Measurements from ENCODE around the gene MEIOSIN.
"Not testable (repeated sequence)": the region's sequence is repeated elsewhere in the genome, so short reads cannot be mapped to it uniquely, and the experiment has no call there.

MEIOSIN gene

GRCh38 chr19:45733160-45733810, at the start of gene MEIOSIN:
Gene MEIOSIN (plus strand): TSS chr19:45733439. CDS start chr19:45735377, 1,938 bp downstream.
- DNase-seq (ENCODE audit: low spot score): no peak

GRCh38 chr19:45685045-45685444, 48.2 kb upstream of the MEIOSIN start:
- DNase-seq (ENCODE audit: low spot score): not testable (repeated sequence)

DNA sequence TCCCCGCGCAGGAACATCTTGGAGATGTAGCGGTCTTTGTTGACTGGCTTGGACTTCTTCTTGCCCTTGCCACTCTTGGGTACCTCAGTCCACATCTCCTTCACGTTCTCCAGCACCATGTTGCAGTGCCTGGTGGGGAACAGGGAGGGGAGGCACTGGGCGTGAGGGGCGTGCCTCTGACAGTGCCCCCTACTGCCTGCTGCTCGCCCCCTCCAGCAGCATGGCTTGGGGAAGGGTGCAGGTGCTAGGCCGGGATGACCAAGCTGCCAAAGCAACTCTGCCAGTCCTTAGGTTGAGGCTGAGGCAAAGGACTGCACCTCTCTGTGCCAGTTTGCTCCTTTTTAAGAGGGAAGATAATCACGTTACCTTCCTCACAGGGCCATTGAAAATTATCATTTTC, 45.6 kb upstream of the MEIOSIN start:
- DNase-seq (ENCODE audit: low spot score): no peak

DNA sequence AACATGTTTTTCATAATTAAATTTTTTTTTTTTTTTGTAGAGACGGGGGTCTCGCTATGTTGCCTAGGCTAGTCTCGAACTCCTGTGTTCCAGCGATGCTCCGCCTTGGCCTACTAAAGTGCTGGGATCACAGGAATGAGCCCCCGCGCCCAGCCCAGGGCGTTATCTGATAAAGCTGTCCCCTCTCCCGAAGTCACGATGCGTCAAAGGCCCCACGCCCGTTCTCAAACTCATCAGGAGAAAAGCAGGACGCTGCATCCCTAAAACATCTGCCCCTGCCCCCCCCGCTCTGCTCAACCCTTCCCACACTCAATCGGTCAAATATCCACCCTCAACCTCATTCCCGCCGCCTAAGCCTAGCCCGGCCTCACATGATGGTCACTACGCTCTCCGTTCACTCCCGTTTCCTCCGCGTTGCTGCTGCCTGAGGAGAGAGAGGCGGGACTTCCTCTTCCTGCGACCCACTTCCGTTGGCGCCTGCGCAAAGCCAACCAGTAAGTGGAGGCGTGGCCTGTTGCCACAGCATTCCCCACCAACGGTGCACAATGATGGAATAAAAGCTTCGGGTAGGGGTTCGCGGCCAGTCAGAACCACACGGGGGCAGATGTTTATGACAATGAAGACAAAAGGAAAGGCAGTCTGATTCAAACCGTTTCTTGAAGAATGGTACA, 41.6 kb upstream of the MEIOSIN start, which contains the start of gene SNRPD2:
Gene SNRPD2 (minus strand): TSS at position 438 of the 671 bp plus-strand sequence. CDS start 65 bp downstream, at position 373.
- DNase-seq (ENCODE audit: low spot score): peak; percentile 95

DNA sequence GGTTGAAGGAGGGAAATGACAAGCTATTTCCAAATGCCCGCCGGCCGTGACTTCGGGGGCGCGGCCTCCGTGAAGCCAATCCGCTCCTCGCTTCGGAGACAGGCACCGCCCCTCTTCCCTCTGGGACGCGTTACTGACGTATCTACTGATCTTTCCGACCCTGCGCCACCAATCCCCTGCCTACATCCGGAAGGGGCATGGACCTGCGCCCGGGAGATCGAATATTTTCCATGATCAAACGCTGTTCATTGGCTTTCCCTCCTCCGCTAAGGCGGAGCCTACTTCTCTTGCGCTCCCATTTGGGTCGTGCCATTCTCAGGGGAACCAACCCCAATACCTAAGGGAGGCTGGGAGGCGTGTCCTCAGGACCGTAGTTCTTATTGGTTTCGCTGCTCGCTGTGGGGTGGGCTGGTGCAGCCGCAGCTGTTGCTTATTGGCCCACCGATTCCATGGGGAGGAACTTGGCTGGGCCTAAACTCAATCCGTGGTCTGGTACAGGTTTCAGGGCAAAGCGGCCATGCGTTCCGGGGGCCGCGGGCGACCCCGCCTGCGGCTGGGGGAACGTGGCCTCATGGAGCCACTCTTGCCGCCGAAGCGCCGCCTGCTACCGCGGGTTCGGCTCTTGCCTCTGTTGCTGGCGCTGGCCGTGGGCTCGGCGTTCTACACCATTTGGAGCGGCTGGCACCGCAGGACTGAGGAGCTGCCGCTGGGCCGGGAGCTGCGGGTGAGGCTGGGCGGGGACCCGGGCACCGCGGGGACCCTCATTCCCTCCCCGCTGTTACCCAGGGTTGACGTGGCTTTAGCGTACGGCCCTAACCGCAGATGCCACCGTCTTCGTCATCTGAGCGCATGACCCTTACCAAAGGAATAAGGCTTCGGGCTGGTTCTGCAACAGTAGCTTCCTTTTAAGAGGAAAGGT, 40.8 kb upstream of the MEIOSIN start, which contains the start of gene QPCTL:
Gene QPCTL (plus strand): TSS at position 480 of the 919 bp plus-strand sequence. CDS start 38 bp downstream, at position 518.
- peak; percentile 99 for DNase-seq (ENCODE audit: low spot score)

GRCh38 chr19:45693106-45693788, 40.0 kb upstream of the MEIOSIN start:
- DNase-seq (ENCODE audit: low spot score): peak; percentile 77

DNA sequence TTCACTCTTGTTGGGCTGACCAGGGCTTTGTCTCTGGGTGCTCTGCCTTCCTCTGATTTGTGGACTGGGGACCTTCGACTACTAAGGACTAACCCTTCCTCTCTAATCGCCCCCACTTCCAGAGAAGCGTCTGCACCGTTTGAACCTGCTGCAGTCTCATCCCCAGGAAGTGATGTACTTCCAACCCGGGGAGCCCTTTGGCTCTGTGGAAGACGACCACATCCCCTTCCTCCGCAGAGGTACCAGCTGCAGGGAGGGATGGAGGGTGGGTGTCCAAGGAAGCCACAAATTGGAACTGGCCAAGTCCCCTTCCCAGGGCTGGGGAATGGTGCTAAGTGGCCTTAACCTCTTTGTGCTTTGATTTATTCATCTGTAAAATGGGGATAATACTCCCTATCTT, 31.6 kb upstream of the MEIOSIN start:
- DNase-seq (ENCODE audit: low spot score): no peak

DNA sequence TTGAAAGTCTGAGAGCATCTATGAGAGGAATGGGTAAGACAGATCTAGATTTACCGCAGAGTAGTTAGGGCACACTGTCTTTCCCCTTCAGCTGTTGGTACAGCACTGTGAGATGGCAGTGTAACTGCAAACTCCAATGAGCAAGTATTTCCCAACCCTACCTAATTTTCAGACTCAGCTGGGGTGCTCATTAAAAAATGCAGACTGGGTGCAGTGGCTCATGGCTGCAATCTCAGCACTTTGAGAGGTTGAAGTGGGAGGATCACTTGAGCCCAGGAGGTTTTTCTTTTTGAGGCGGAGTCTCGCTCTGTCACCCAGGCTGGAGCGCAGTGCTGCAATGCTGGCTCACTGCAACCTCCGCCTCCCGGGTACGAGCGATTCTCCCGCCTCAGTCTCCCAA, 28.1 kb upstream of the MEIOSIN start:
- DNase-seq (ENCODE audit: low spot score): no peak

DNA sequence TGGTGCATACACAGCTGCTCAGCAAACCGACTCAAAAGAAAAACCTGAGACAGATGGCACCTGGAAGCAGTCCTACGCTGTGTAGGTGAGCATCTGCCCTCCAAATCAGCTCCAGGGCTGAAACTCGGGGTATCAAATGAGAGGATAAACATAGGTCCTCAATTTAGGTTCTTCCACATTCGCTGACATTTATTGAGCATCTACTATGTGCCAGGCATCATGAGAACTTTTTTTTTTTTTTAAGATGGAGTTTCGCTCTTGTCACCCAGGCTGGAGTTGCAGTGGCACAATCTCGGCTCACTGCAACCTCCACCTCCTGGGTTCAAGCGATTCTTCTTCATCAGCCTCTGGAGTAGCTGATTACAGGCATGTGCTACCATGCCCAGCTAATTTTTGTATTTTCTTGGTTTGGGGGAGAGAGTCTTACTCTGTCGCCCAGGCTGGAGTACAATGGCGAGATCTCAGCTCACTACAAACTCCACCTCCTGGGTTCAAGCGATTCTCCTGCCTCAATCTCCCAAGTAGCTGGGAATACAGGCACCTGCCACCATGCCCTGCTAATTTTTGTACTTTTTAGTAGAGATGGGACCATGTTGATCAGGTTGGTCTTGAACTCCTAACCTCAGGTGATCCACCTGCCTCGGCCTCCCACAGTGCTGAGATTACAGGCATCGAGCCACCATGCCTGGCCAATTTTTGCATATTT, 27.4 kb upstream of the MEIOSIN start:
- no peak for DNase-seq (ENCODE audit: low spot score)

DNA sequence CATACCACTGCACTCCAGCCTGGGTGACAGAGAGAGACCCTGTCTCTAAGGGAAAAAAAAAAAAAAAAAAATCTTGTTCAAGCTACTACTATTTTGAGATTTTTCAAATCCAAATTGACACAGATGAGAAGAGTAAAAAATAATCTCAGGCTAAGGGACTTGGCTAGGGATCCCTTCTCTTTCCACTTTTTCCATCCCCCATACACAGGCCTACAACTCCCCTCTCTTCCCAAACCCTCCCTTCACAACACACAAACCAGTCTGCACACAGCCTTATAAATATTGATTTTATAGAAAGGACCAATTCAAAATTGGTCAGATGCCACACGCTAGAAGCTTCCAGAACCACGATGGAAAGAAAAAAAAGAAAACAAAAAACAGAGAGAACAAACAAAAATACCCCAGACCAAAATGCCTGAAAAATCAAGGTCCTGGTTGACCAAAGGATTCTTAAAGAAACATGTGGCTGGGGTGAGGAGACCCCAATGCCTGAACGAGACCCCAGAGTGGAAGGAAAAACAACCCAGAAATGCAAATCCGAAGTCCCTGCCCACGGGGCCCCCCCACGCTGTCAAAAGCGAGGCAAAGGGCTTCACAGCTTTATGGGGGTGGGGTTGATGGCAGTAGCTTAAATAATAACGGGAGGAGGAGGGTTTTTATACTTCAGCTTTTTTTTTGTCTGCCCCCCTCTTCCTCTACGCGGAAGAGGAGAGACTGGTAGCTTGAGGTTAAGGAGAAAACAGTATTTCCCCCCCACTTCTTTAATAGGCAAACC, 22.7 kb upstream of the MEIOSIN start:
- no peak for DNase-seq (ENCODE audit: low spot score)

DNA sequence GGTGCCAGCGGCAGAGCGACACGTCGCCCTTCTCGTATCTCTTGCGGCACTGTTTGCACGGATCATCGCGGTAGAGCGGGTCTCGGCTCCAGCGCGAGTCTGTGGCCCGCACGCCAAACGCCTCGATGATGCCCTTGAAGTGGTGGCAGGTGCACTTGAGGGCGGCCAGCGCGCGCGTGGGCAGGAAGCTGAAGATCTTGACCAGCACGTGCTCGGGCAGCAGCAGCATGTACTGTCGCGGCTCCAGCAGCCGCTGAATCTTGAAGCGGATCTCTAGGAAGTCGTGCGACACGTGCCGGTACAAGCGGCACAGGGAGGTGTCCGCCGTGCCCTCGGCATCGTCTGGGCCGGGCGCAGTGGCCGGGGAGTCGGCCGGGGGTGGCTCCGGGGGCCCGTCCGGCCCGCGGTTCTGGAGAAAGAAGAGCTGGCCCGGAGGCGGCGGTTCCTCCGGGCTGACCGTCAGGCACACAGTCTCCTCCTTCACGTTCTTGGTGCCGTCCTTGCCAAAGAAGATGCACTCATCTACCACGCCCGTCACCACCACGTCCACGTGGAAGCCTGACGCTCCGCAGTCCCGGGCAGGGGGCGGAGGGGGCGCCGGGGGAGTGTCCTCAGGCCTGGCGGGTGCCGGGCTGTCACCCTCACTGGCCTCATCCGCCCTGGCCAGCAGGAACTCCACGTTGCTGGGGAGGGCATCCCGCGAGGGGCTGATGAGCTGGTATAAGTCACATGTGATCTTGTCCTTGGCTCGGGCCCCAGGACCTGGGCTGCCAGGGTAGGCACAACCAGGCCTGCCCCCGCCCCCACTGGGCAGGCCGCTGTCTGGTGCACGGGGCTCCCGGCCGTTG, 21.2 kb upstream of the MEIOSIN start:
- DNase-seq (ENCODE audit: low spot score): no peak

GRCh38 chr19:45712699-45713067, 20.6 kb upstream of the MEIOSIN start:
- DNase-seq (ENCODE audit: low spot score): no peak

DNA sequence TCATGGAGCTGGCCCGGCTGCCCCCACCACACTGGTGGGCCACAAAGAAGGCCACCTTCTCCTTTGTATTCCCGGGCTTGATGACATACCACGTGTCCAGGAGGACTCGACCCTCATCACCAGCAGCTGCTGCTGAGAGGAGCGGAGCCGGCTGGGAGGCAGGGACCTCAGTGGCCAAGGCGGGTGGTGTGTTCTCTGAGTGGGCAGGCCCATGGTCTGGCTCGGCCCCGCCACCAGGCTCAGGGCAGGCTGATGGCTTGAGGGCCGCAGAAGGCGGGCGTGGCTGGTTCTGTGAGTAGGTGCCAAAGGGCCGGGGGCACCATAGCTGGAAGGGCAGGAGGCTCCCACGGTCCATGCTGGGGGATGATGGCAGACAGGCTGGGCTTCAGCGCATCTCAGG, 20.1 kb upstream of the MEIOSIN start:
- DNase-seq (ENCODE audit: low spot score): no peak

GRCh38 chr19:45715139-45715538, 18.1 kb upstream of the MEIOSIN start:
- DNase-seq (ENCODE audit: low spot score): no peak

GRCh38 chr19:45716359-45717130, 16.7 kb upstream of the MEIOSIN start:
- peak; percentile 15 for DNase-seq (ENCODE audit: low spot score)

DNA sequence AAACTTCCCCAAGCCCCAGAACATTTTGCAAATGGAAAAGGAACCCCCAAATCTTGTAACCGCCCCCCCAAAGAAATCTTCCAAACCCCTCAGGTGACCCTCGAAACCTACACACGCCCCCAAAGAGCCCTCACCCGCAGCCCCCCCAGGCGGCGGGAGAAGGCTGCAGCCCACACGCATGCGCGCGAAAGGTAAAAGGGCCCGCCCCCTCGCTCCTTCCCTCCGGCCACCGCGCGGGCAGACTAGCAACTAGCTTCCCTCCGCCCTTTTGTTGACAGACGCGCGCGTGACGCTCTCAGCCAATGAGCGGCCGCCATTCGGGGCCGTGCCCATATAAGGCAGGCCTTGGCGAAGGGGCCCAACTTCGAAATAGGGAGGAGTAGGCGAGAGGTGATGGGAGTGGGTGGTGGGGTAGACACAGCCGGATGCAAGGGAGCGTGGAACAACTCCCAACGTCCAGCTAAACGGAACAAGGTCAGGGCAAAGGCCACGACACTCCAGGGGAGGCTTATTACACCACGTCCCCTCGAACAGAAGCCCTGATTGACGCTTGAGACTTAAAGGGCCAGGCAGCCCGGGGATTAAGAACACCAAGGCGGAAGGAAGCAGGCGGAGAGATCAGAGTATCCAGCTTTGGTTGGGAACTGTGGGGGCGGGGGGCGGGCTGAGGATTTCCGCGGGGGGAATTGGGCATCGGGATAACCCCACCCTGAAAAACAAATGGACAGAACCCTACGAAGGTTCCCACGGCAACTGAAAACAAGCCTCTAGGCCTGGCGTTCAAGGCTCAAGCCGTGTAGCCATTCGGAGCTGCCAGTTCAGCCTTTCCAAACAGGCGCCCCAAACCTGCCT, 15.9 kb upstream of the MEIOSIN start:
- peak; percentile 99 for DNase-seq (ENCODE audit: low spot score)

DNA sequence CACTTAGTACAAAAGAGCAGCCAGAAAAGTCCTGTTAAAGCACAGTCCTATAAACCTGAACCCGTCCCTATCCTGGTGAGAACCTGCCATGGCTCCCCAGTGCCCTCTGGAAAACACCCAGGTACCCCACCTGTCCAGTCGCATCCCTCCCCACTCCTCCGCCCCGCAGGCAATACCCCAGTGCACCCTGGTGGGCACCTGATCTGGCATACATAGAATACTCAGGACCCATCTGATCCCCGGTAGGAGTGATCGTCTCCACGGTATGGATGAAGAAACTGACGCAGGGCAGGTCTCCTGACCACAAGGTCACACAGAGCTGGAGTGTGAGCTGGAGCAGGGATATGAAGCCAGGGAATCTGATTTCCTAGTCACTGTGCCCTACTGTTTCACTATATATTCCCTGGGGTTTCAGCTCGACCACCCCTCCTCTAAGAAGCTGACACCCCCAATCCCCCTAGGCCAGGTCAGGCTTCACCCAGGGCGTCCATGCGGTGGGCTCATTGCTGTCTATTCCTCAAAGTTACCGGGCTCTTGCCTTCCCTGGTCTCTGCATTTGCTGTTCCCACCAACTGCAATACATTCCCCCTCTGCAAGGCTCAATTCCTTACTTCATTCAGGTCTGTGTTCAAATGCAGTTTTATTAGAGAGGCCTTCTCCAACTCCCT, 15.1 kb upstream of the MEIOSIN start:
- no peak for DNase-seq (ENCODE audit: low spot score)

Data from activated CD4-positive, alpha-beta T cell treated with anti-CD3 and anti-CD28 coated beads, Interleukin-2, Interleukin-4, amounts not matched to agents 100 ng/mL and 50 ng/mL, durations not matched to agents 16 hours and 8 hours (primary cell).